Measurements from ENCODE around the gene JAKMIP1.
"Not testable (repeated sequence)": the region's sequence is repeated elsewhere in the genome, so short reads cannot be mapped to it uniquely, and the experiment has no call there.

The JAKMIP1 gene

GRCh38 chr4:6143603-6144181, 56.7 kb downstream of the JAKMIP1 start:
- DNase-seq (ENCODE audit: low read depth in 3 of 3) = no peak

- no peak for DNase-seq (ENCODE audit: low read depth in 3 of 3)
Measured at GRCh38 chr4:6142935-6143602, 57.3 kb downstream of the JAKMIP1 start.

DNA sequence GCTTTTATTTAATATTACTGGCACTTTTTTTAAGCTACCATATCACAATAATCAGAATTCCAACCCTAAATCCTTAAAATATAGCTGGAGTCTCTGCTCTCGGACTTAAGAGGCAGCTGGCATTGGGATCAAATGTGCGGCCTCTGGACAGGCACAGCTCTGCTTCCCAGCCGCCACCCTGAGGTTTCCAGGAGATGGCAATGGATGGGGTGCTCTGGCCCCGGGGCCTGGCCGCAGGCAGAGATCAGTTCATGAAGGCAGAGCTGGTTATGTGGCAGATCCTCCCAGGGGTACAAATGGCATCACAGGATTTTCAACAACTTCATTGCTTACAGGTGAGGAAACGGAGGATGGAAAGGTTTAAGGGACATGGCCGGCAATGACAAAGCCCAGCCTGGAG, 57.8 kb downstream of the JAKMIP1 start:
- no peak for DNase-seq (ENCODE audit: low read depth in 3 of 3)

- no peak for DNase-seq (ENCODE audit: low read depth in 3 of 3)
Measured at GRCh38 chr4:6141554-6141953, 58.8 kb downstream of the JAKMIP1 start.

DNA sequence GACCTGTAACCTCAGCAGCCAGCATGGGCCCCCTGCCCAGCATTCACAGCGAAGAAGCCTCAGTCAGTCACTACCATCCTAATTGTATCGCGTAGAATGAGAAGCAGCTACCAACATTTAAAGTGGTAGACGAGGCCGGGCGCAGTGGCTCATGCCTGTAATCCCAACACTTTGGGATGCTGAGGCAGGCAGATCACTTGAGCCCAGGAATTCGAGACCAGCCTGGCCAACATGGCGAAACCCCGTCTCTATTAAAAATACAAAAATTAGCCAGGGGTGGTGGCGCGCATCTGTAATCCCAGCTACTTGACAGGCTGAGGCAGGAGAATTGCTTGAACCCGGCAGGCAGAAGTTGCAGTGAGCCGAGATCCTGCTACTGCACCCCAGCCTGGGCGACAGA, 59.3 kb downstream of the JAKMIP1 start:
- DNase-seq (ENCODE audit: low read depth in 3 of 3) = not testable (repeated sequence)

- no peak for DNase-seq (ENCODE audit: low read depth in 3 of 3)
Measured at GRCh38 chr4:6137747-6138135, 62.6 kb downstream of the JAKMIP1 start.

GRCh38 chr4:6137027-6137746, 63.2 kb downstream of the JAKMIP1 start:
- DNase-seq (ENCODE audit: low read depth in 3 of 3) = no peak

DNA sequence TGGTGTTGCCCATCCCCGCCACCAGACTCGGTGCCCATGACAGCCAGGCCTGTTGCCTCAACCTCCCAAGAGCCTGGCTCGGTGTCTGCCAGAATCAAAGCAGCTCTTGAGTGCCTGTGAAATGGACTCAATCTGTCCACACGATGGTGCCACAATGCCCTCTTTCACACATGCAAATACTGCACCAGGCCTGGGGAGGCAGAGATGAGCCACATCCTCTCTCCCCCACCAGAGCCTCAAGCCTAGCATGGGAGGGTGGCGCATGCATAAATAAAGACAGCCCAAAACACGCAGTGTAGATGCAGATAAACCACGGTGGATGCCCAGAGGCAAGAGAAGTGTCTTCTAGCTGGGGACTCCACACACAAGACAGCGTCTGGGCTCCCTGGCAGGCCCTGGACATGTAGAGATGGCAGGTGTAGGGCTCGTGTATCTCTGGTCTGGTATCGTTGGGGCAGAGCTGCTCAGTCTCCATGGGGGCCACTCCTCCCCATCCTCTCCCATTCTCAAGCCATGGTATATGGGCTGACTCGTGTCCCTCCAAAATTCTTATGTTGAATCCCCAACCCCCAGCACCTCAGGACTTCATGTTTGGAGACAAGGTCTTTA, 65.6 kb downstream of the JAKMIP1 start:
- DNase-seq (ENCODE audit: low read depth in 3 of 3) = peak in 2 of 3 donors; percentile 3 to 16

- DNase-seq (ENCODE audit: low read depth in 3 of 3) = no peak
Measured at GRCh38 chr4:6132716-6133115, 67.6 kb downstream of the JAKMIP1 start.

DNA sequence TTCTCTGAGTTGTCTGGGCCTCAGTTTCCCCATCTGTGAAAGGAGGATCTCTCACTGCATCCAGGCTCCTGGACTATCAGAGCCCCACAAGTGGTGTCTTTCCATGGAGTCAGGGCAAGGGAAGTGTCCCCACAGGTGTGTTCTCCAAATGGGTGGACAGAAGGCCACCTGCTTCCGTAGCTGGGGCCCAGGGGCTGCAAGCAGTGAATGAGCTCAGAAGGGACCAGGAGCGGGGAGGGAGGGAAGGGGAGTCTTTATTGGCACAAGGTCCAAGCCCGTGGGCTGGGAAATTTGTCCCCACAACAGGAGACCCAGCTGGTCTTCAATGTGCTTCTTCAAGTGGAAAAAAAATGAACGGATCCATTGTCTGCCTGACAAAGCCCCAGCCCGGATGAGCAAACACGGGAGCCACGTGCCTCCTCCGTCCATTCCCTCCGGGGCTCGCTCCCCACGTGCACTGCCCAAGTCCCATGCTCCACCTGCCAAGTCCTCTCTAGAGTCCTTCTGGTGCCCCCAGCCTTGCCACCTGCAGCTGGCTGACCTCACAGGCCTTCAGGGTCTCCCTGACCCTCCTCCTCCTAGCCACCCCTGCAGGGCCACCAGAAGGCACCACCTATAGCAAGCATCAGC, 72.0 kb downstream of the JAKMIP1 start:
- no peak for DNase-seq (ENCODE audit: low read depth in 3 of 3)

DNA sequence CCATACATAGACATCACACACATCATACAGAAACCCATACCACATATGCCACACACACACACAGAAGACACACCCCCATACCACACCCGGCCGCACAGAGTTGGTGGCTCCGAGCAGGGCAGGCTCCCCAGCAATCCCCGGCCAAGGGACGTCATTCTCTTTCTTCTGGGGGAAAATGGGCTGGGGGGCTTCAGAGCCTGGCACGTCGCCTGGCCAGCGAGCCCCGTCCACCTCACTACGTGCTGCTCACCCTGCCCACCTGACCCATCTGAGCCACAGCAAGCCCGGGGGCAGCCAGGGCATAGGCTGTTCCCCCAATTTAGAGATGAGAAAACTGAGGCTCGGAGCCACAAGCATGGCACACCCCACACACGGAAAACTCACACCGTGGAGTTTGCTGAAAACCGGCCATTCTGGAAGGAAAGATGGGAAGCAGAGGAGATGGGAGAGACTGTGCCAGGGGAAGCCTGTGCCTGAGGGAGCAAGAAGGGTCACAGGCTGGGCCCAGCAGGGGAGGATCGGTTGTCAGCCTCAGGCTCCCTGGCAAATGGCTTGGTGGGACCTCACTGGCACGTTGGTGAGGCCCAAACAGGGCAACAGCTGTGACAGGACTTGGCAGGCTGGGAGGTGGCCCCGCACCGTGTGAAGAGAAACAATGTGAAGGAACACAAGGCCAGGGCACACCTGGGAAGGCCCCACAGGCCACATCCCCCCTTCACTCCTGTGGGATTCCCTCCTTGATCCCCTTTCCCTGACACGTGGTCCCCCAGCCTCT, 73.2 kb downstream of the JAKMIP1 start:
- no peak for DNase-seq (ENCODE audit: low read depth in 3 of 3)

- no peak for DNase-seq (ENCODE audit: low read depth in 3 of 3)
Measured at GRCh38 chr4:6125103-6125651, 75.2 kb downstream of the JAKMIP1 start.

DNA sequence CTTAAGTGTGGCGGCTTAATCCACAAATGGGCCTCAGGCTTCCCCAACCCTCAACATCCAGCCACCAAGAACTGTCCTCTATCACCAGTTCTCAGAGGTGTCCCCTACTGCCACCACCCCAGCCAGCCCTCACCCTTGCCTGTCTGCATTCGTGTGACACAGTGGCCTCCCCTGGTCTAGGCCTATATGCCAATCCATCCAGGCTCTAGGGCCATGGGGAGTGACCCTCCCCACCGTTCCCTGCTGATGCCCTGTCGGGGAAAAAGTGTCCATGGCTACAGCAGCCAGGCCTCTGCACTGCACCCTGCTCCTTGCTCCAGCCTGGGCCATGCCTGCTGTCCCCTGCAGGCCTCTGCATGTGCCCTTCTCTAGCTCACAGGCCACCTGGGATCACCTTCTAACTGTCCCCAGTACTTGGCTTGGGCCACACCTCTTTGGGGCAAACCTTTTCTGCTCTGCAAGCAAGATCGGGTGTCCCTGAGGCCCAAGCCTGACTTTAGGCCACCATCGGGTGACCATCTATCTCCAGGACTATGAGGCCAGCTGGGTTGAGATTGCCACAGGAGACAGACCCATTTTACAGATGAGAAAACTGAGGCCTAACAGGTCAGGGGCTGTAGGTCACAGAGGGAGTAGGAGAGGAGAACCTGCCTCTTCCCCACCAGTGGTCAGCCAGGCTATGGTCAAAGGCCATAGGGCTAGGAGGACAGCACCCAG, 75.8 kb downstream of the JAKMIP1 start:
- DNase-seq (ENCODE audit: low read depth in 3 of 3) = no peak

GRCh38 chr4:6123976-6124375, 76.4 kb downstream of the JAKMIP1 start:
- no peak for DNase-seq (ENCODE audit: low read depth in 3 of 3)

DNA sequence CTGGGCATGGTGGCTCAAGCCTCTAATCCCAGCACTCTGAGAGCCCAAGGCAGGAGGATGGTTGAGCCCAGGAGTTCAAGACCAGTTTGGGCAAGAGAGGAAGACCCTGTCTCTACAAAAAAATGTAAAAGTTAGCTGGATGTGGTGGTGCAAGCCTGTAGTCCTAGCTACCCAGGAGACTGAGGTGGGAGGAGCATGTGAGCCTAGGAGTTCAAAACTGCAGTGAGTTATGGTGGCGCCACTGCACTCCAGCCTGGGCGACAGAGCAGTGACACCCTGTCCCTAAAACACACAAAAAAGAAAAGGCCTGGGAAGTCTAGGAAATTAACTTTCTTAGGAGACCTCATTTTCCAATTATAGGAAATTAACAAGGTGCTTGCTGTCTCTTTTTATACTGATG, 76.8 kb downstream of the JAKMIP1 start:
- no peak for DNase-seq (ENCODE audit: low read depth in 3 of 3)

GRCh38 chr4:6123116-6123515, 77.2 kb downstream of the JAKMIP1 start:
- DNase-seq (ENCODE audit: low read depth in 3 of 3) = no peak

DNA sequence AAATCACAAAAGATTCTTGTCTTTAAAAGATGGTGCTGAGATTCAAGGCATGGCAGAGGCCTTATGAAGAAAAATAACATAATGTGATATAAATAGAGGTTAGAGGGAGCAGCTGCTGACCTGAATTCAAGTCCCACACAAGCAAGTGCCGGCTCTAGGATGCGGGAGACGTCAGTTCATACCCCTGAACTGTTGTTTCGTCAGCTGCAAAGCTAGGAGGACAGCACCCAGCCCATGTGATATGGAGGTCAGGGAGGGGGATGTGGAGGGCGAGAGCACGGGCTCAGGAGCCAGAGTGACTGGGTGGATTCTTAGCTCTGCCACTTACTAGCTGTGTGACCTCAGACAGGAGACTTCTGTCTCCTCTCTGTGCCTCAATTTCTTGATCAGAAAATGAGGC, 77.9 kb downstream of the JAKMIP1 start:
- DNase-seq (ENCODE audit: low read depth in 3 of 3) = no peak

GRCh38 chr4:6121941-6122340, 78.4 kb downstream of the JAKMIP1 start:
- DNase-seq (ENCODE audit: low read depth in 3 of 3) = no peak

DNA sequence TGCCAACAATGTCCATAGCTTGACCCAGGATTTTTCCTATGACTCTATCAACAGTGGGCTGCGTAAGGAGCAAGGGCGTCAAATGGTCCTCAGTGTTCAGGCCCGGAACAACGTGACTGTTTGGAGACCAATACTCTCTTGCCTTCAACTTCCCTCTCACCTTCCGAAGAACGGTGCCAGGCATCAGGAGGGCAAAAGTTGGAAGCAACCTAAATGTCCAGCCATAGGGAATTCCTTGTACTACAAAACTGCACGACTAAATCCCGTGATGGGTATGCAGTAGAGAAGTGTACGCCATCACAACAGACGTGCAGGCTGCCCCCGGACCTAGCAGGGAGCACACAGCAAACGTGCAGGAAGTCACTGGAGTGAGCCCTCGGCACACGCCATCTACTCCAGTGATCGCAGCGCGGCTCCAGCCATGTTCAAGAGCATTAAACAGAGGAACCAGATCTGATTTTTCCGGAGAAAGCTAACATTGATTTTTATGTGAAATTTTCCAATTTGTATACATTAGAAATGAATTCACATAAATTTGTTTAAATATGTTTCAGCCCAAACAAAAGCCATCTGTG, 79.0 kb downstream of the JAKMIP1 start:
- DNase-seq (ENCODE audit: low read depth in 3 of 3) = no peak

DNA sequence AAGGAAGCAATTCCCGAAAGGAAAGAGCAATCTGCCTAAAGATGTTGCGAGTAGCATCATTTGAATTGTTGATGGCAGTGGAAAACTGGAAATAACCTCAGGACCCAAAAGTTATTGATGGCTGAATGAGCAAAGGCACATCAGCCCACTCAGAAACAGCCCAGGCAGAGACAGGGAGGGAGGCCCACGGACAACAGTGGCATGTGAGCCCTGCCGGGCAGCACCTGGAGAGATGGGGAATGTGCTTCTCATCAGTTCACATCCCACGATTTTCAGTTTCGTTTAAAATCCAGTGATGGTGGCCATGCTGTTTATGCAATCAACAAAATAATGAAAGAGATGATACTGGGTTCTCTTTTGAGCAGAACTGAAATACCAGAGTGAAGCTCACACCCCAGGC, 80.0 kb downstream of the JAKMIP1 start:
- no peak for DNase-seq (ENCODE audit: low read depth in 3 of 3)
